Measurements from ENCODE around the gene HP1BP3. TPM values are rescaled to one million over a fixed set of nuclear protein-coding genes. Genes with fewer than 3 reads are reported as not detected.

The HP1BP3 gene
- total RNA-seq, 4 donors from 2014 or later = 221 to 322 (median 237) TPM

DNA sequence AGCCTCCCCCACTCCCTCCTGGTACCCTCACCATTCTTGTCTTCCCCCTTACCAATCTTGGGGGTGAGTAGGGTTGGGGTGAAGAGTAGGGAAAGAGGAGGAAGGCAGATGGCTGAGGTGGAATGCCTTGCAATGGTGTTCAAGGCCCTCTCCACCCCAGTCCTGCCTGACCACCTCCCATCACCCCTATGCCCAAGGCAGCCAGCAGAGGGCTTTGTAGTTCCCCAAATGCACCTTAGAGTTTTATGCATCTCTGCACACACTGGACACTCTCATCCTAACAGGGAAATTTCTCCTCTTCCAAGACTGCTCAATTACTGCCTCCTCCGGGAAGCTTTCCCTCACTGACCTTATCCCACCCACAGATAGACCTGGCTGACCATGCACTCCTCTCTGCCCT lies 84.7 kb downstream of the HP1BP3 start:
- no peaks in the 10 kb centered on the region for H3K27me3 ChIP-seq
- H3K9me3 ChIP-seq = no peaks in the 10 kb centered on the region
- TF ChIP-seq POLR2AphosphoS5 (IDR thresholded peaks at IDR 0.05) (no peak), POLR2A (IDR thresholded peaks at IDR 0.05) (no peak), EP300 (IDR thresholded peaks at IDR 0.05) (no peak)
- TF ChIP-seq, protein P1, sequence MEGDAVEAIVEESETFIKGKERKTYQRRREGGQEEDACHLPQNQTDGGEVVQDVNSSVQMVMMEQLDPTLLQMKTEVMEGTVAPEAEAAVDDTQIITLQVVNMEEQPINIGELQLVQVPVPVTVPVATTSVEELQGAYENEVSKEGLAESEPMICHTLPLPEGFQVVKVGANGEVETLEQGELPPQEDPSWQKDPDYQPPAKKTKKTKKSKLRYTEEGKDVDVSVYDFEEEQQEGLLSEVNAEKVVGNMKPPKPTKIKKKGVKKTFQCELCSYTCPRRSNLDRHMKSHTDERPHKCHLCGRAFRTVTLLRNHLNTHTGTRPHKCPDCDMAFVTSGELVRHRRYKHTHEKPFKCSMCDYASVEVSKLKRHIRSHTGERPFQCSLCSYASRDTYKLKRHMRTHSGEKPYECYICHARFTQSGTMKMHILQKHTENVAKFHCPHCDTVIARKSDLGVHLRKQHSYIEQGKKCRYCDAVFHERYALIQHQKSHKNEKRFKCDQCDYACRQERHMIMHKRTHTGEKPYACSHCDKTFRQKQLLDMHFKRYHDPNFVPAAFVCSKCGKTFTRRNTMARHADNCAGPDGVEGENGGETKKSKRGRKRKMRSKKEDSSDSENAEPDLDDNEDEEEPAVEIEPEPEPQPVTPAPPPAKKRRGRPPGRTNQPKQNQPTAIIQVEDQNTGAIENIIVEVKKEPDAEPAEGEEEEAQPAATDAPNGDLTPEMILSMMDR (IDR thresholded peaks at IDR 0.05) = no peak
- no peaks in the 10 kb centered on the region for H3K36me3 ChIP-seq
- H3K4me1 ChIP-seq = peaks cover 0 to 12% (median 0%) of the 10 kb centered on the region in 3 donors
- H3K27ac ChIP-seq = no peak overlapping the region
- 60 to 83% methylated on average over 1 of the region's 1 CpG for WGBS, 2 donors (ENCODE audit: low coverage in 1 of 2)
- ATAC-seq = no peak
- H3K4me3 ChIP-seq = no peak overlapping the region

DNA sequence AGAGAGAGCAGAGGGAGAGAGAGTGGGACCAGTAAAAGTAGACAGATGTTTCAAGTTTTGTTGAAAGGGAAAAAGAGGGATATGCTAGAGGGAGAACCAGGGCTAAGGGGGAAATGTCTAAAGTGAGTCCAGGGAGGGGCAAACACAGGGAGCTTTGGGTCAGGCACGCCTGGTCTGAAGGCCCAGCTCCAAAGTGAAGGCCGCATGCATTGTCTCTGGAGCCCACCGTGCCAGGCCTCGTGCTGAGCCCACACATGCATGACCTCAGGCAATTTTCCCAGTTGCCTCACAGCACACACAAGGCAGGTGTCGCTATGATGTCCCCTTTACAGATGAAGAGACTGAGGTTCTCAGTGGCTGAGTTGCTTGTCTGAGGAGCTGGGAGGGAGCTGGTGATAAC lies 85.3 kb downstream of the HP1BP3 start:
- TF ChIP-seq EP300 (IDR thresholded peaks at IDR 0.05) = no peak
- TF ChIP-seq, protein P1 (IDR thresholded peaks at IDR 0.05) = no peak
- no peak for TF ChIP-seq POLR2A (IDR thresholded peaks at IDR 0.05)
- TF ChIP-seq POLR2AphosphoS5 (IDR thresholded peaks at IDR 0.05) = no peak
- Histone ChIP-seq H3K36me3 (no peaks in the 10 kb centered on the region), H3K27ac (no peak overlapping the region), H3K4me3 (no peak overlapping the region), H3K27me3 (no peaks in the 10 kb centered on the region), H3K4me1 (peaks cover 0 to 17% (median 0%) of the 10 kb centered on the region in 3 donors), H3K9me3 (no peaks in the 10 kb centered on the region)
- ATAC-seq = no peak
- 95% methylated on average over 3 of the region's 5 CpGs; no CpG with 5 or more reads in 1 of the 2 donors for WGBS, 2 donors (ENCODE audit: low coverage in 1 of 2)

DNA sequence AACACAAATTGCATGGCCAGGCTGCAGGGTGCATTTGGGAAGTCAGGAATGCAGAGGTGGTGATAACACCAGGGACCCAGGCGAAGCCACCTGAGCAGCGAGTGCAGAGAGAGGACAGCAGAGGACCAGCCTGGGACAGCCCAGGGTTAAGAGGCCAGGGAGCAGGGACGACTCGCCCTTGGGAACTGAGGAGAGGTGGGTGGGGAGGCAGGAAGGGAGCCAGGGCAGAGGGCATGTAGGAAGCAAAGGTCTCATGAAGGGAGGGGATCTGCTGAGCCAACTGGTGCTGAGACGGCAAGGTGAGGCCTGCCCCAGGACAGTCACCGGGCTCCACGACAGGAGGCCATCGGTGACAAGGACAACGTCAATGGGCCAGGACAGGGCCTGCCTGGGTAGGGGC lies 85.7 kb downstream of the HP1BP3 start:
- no peak for ATAC-seq
- Histone ChIP-seq H3K9me3 (no peaks in the 10 kb centered on the region), H3K27me3 (no peaks in the 10 kb centered on the region), H3K4me1 (peaks cover 0 to 21% (median 0%) of the 10 kb centered on the region in 3 donors), H3K4me3 (no peak overlapping the region), H3K36me3 (no peaks in the 10 kb centered on the region), H3K27ac (no peak overlapping the region)
- TF ChIP-seq EP300 (IDR thresholded peaks at IDR 0.05) (no peak), POLR2A (IDR thresholded peaks at IDR 0.05) (no peak), POLR2AphosphoS5 (IDR thresholded peaks at IDR 0.05) (no peak)
- TF ChIP-seq, protein P1 (IDR thresholded peaks at IDR 0.05) = no peak
- WGBS, 2 donors (ENCODE audit: low coverage in 1 of 2) = 97 to 98% methylated on average over 4 to 5 of the region's 9 CpGs

DNA sequence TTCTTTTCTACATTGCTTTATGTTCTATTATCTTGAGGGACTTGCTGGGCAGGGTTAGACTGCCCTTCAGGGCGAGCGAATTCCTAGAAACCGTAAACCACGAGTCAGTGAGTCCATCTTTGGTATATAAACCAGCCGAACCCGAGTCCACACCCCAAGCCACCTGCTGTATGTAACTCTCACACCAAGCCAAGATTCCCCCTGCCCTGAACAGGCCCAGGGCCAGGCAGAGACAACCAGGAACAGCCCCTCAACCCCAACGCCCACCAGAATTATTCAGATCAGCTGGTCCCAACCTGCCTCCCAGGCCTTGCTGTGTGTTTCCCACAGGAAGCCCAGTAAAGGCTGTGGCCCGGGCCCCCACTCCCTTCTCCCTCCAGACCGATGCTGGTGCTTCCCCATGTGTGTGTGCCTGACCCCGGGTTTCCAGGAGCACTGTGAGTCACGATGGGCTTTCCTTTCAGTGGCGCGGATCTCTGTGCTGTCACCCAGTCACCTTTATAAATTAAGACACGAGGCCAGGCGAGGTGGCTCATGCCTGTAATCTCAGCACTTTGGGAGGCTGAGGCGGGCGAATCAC lies 86.4 kb downstream of the HP1BP3 start:
- Histone ChIP-seq H3K36me3 (no peaks in the 10 kb centered on the region), H3K27ac (no peak overlapping the region), H3K27me3 (no peaks in the 10 kb centered on the region), H3K4me3 (no peak overlapping the region), H3K4me1 (peaks cover 0 to 28% (median 0%) of the 10 kb centered on the region in 3 donors), H3K9me3 (no peaks in the 10 kb centered on the region)
- TF ChIP-seq EP300 (IDR thresholded peaks at IDR 0.05) = no peak
- no peak for TF ChIP-seq POLR2AphosphoS5 (IDR thresholded peaks at IDR 0.05)
- no peak for TF ChIP-seq POLR2A (IDR thresholded peaks at IDR 0.05)
- TF ChIP-seq, protein P1 (IDR thresholded peaks at IDR 0.05) = no peak
- 80 to 82% methylated on average over 1 to 10 of the region's 17 CpGs for WGBS, 2 donors (ENCODE audit: low coverage in 1 of 2)
- no peak for ATAC-seq

DNA sequence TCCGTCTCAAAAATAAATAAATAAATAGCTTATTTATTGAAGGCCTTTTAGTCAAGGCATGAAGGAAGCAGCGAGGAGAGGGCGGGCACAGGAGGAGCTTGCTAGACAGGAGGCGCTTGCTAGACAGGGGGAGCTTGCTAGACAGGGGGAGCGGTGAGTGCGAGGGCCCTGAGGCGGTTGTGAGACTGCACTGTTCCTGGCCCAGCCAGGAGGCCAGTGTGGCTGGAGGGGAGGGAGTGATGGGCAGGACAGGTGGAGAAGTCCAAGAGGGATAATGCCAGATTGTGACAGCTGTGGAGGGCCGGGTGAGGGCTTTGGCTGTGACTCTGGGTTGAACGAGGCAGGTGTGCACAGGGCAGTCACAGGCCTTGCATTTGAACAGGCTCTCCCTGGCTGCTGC lies 87.5 kb downstream of the HP1BP3 start:
- H3K27me3 ChIP-seq = no peaks in the 10 kb centered on the region
- no peak overlapping the region for H3K4me3 ChIP-seq
- WGBS, 2 donors (ENCODE audit: low coverage in 1 of 2) = 79 to 86% methylated on average over 5 of the region's 9 CpGs
- H3K27ac ChIP-seq = no peak overlapping the region
- no peak for ATAC-seq
- no peaks in the 10 kb centered on the region for H3K9me3 ChIP-seq
- H3K36me3 ChIP-seq = no peaks in the 10 kb centered on the region
- peaks cover 0 to 28% (median 0%) of the 10 kb centered on the region in 3 donors for H3K4me1 ChIP-seq
- TF ChIP-seq, protein P1 (IDR thresholded peaks at IDR 0.05) = no peak
- TF ChIP-seq POLR2AphosphoS5 (IDR thresholded peaks at IDR 0.05) = no peak

Data from gastroesophageal sphincter (tissue), 4 donors.